NCI-H1930 (cell line): ENCODE results near the gene ADAM12.

Experiments
- DNase-seq, 2 experiments: peaks; one replicate each; lab custom pipeline; 2025; lab: John Stamatoyannopoulos, UW

The ADAM12 gene

GRCh38 chr10:126114884-126115555 is 273.3 kb downstream of the ADAM12 start:
- no peak for DNase-seq

DNA sequence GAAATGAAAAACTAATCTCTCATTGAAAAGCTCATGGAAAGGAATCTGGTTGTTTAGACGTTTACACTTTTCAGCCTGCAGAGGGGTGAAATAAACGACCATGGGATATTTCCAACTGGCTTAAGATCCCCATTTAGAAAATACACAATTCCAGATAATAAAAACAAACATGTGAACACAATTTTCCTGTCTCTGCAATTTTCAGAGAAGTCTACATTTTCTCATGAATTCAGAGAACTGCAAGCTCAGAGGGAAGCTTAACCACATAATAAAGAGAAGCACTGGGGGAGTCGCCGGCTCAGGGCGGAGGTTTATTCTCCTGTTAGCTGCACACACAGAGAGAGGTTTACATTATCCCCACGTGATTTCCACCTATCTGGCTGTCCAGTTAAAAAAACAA is 276.8 kb downstream of the ADAM12 start:
- DNase-seq = no peak

DNA sequence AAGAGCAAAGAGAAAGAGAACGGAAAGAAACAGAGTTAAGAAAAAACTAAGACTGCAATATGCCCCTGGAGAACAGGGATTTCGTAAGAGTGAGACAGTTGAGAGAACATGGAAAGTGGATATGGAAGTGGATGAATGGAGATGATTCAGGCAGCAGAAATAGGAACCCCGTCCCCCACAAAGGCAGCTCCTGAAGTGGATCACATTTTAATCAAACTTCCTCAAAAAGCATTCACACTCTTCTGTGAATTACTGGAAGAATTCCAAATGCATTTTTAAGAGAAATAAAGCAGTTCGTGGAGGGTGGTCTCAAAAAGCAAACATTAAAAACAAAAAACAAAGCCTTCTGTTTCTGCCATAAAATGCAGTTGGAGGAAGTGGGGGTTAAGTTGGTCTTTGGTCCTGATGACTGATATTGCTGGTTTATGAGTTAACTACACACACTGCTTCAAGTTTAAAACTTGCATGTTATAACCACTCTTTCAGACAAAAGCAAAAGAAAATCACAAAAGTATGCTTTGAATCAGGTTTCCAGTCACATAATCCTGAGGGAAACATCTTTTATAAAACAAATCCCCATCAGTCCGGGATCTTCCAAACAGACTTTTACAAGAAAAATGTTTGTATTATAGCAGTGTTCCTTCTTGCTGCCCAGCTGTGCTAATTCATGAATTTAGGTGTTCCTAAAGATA is 277.6 kb downstream of the ADAM12 start:
- DNase-seq = no peak

- DNase-seq = no peak
These were observed 278.4 kb downstream of the ADAM12 start for GRCh38 chr10:126109893-126110292.

DNA sequence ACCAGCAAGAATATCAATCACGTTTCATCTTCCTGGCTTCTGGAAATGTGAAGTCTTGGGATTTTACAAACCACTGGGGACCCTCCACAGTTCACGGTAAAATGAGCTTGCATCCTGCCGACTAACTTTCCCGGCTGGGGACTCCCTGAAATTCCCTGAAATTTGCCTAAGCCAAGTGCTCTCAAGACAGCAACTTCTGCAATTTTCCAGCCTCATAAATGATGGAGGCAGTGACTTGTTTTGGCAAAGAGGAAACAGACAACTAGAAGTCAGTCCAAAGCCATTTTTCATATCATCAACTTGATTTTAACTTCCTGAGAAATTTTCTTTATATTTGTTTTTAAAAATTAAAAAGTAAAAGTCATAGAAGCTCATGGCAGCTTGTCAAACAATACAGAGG is 279.6 kb downstream of the ADAM12 start:
- no peak for DNase-seq

DNA sequence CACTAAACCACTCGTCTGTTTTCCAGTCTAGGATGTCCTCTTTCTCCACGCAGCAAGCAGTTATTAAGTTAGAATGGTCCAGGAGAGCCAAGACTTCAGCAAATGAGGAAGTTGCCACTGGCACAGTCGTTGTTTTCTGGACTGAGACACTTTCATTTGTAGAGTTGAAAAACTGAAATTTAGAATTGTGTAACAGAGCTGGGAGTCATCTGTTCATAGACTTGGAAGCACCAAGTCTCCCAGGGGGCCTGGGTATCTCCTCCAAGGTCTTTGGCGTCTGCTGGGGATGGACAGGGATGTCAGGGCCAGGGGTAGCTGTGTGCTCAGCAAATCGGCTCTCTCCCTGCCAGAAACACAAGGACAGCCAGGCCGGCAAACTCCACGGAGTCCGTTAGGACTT is 283.5 kb downstream of the ADAM12 start:
- DNase-seq = no peak

- DNase-seq = no peak
These were observed 285.6 kb downstream of the ADAM12 start for GRCh38 chr10:126102636-126103035.

DNA sequence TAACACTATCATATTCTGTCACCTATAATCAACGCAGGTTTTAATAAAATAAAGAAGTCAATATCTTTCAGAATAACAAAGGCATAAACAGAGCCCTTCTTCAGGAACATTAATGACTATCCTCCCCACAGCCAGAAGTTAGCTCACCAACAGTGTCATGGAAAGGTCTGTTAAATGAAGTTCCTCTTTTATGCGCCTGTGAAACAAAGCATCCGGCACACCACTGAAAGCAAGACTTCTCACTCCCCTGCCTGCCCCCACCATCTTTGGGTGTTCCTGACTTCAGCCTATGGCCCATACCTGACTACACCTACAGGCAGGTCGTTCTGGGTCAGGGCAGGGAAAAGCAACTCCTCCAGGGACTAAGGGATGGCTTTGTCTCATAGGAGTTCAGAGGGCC is 286.5 kb downstream of the ADAM12 start:
- no peak for DNase-seq

GRCh38 chr10:126101325-126101724 is 287.0 kb downstream of the ADAM12 start:
- DNase-seq = no peak

DNA sequence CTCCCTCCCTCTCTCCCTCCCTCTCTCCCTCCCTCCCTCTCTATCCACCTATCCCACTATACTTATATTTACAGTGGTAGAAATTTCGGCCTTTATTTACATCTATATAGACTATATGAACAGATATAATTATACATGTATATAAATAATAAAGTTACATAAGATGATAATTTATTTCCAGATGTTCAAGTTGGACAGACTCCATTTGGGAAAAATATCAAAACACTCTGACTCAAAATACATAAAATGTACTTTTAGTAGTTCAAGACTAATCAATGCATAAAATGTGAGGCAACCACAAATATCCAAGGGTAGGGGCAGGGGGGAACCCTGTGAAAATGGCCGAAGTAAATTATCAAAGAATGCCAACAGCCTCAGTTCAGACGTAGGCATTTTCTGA is 288.9 kb downstream of the ADAM12 start:
- DNase-seq = no peak

DNA sequence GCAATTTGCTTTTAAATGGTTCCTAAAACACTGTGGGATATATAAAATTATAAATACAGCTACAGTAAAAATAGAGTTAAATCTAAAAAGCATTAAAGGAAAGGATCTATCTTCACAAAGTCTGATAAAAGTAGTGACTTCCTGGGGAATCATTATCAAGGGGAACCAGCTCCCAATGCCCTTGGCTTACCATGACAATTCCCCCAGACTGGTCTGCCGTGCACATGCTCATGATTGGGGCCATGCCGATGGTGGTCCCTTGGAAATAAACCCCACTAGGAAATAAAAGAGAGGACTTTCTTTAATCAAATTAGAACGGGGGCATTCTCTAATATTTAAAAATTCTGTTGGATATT is 290.1 kb downstream of the ADAM12 start:
- DNase-seq = no peak

DNA sequence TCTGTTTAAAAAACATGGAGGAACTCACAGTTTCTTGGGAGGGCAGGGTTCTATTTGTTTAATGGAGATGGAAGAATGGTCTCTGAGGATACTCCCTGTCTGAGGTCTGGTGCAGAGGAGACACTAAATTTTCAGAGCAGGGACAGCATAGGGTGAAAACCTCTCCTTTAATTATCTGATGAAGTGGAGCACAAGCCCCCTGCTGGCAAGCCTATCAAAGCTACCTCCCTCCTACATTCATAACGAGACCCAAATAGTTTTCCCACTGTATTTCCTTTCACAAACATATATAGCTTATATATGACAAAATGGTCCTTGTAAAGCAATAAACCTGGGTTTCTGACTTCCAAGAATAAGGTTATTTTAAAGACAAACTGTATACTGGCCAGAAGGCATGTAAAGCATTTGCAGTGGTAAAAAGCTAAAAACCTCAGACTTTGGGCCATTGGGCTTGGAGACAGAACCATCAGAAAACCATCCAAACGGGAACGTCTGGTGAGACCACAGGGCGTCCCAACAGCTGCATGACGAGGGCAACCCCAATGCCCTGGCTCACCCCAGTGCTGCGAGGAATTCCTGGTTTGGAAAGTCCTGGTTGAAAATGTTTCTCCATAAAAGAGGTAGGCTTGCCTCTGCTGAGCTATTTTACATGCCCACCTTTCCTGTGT is 290.6 kb downstream of the ADAM12 start:
- no peak for DNase-seq

- no peak for DNase-seq
These were observed 293.7 kb downstream of the ADAM12 start for GRCh38 chr10:126094537-126094936.

DNA sequence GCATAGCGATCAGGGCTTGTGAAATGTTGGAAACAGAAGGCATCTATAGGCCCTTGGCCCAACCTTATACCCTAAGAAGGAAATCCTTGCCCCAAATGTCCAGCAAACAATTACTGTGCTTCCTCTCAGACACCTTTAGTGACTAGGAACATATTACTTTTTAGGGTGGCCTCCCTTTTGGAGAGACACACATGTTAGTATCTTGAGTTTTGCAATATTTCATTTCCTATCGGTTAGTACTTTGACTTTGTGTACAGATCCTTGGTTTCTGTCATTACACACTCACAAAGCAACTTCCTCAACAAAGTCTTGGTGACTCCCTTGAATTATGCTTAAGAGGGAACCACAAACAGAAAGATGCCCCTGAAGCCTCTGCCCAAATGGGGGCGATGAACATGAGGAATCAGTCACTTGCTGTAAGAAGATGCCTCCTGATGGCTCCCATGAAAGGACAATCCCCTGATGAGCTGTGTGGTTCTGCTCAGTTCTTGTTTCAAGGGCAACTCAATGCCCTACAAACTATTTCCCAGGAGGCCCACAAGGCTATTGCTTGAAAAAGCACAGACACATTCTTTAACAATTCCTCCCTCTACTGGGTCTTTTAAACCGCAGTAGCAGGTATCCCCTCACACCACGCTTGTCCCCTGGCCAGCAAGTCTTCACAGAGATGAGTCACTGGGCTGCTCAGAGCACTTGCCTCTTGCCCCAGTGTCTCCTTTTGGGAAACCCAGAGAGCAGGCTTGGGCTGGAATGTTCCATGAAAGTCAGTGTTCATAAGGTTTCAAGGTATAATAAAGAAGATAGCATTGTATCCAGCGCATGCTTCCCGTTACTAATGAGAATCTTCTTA is 295.7 kb downstream of the ADAM12 start:
- no peak for DNase-seq

DNA sequence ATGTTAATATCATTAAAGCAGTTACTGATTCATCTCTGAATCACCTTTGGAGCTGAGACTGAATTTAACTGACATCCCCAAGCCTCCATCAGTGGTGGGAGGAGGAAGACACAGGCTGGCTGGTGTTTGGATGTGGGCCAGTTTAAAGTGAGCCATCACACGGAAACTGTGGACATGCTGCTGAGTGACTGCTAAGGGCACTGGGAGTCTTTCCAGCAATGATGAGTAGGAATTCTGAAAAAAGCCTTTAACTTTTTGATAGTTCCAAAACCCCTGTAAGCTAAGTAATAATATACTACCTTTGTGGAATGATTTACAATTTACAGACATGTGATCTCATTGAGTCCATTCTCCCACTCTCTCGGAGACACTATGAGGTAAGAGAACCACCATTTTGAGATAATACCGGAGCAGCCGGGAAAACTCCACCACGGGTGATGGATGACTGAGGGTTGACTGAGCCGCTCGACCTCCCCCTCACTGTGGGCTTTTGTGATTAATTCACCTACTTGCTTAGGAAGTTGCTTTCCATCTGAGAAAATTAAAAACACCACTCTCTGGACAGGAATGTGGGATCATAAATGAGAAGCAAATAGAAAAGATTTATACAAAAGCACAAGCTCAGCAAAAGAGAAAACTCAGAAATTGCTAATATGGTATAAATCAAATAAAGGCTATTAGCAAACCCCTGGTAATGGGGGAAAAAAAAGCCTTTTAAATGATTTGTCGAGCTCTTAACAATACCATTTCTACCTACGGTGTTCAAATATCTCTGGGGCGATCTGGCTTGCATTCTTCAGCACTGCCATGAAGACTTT is 297.2 kb downstream of the ADAM12 start:
- no peak for DNase-seq

GRCh38 chr10:126090443-126090842 is 297.8 kb downstream of the ADAM12 start:
- DNase-seq = no peak

GRCh38 chr10:126087796-126088505 is 300.3 kb downstream of the ADAM12 start:
- no peak for DNase-seq

GRCh38 chr10:126087153-126087680 is 301.1 kb downstream of the ADAM12 start:
- DNase-seq = no peak

DNA sequence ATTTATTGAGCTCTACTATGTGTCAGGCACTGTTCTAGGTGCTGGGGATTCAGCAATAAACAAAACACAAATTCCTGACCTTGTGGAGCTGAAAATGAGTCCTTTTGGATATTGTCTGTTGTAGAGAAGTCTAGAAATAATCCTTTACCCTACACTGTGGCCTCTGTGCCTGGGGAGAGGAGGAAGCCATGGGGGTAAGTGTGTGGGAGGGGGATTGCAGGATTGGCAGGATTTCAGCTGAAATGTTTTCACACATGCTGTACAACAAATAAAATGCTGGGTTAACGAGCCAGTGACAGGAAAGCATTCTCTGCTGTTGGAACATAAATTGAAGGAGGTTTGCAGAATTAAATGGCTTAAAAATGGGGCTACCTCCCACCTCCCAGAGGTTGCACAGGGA is 302.5 kb downstream of the ADAM12 start:
- DNase-seq = no peak

- DNase-seq = no peak
These were observed 303.9 kb downstream of the ADAM12 start for GRCh38 chr10:126084369-126084768.

- DNase-seq = no peak
These were observed 305.3 kb downstream of the ADAM12 start for GRCh38 chr10:126083009-126083408.
